Medulla oblongata (tissue), 1 donor: ENCODE measurements around the gene RBM23.
"Not testable (repeated sequence)": the region's sequence is repeated elsewhere in the genome, so short reads cannot be mapped to it uniquely, and the experiment has no call there.

Experiments
- DNase-seq: peaks from one replicate; pipeline ENCODE4 v3.0.0-alpha.2; 2015; ENCODE audit errors: extremely low spot score

RBM23 gene

DNA sequence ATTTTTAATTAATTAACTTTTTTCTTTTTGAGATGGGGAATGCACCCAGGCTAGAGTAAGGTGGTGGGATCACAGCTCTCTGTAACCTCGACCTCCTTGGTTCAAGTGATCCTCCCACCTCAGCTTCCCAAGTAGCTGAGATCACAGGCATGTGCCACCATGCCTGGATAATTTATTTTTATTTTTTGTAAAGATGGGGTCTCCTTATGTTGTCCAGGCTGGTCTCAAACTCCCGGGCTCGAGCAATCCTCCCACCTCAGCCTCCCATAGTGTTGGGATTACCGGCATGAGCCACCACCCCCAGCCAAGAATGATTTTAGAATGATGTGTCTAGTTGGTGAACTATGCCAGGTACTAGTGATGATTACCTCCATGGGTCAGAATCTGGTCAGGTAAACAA, 54.0 kb downstream of the RBM23 start:
- no peak for DNase-seq

DNA sequence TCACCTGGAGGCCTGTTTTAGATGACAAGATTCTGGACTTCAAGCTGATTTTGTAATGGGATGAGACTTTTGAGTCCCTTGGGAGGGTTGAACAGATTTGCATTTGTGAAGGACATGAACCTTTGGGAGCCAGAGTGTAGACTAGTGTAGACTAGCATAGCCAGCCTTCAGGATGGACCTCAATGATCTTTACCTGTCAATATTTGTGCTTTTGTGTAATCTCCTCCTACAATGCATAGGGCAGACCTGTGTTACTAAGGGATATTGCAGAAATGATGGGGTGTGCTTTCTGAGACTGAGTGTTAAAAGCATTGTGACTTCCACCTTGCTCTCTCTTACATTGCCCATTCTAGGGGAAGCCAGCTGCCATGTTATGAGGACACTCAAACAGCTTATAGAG, 57.3 kb downstream of the RBM23 start:
- no peak for DNase-seq

DNA sequence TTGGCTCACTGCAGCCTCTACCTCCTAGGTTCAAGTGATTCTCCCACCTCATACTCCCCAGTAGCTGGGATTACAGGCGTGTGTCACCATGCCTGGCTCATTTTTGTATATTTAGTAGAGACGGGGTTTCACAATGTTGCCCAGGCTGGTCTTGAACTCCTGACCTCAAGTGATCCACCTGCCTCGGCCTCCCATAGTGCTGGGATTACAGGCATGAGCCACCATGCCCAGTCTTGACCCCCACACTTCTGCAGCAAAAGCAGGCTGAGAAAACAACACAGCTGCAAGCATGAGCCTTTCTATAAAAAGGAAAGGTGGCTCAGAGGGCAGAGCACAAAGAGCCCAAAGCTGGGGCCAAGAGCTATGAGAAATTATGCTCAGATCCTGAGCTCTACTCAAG, 58.6 kb downstream of the RBM23 start:
- DNase-seq: not testable (repeated sequence)

DNA sequence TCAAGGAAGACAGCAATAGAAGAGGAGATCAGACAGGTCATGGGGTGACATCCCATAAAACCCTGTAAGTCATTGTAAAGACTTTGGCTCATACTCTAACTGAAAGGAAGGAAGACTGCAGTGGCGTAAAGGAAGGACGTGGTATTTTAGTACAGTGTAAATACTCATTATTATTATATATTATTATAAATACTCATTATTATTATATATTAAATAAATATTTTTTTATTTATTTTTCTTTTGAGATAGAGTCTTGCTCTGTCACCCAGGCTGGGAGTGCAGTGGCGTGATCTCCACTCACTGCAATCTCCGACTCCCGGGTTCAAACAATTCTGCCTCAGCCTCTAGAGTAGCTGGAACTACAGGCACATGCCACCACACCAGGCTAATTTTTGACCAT, 62.5 kb downstream of the RBM23 start:
- DNase-seq: no peak

DNA sequence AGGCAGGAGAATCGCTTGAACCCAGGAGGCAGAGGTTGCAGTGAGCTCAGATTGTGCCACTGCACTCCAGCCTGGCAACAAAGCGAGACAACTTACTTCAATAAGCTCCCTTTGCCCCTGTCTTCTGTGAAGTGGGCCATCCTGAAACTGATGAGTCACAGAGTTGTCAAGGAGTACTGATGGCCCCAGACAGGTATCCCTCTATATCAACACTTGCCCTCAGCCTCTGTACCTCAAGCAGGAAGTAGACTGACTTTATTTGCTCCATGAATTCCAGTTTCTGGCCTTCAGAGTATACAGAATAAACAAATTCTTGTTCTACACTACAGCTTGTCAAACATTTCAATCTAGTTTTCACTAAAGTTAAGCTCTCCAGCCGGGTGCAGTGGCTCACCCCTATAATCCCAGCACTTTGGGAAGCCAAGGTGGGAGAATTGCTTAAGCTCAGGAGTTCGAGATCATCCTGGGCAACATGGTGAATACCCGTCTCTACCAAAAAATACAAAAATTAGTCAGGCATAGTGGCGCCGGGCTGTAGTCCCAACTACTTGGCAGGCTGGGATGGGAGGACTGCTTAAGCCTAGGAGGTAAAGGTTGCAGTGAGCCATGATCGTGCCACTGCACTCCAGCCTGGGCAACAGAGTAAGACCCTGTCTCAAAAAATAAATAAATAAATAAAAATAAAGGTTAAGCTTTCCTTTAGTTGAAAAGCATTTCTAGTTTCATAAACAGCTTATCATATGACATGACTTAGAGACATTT, 63.8 kb downstream of the RBM23 start:
- DNase-seq: no peak

DNA sequence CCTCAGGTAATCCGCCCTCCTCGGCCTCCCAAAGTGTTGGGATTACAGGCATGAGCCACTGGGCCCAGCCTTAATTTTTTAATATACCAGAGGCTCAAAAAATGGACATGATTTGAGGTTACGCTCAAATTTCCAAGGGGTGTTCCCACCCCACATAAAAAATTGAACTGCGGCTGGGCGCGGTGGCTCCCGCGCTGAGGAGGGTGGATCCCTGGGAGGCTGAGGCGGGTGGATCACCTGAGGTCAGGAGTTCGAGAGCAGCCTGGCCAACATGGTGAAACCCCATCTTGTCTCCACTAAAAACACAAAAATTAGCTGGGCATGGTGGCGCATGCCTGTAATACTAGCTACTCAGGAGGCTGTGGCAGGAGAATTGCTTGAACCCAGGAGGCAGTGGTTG, 64.7 kb downstream of the RBM23 start:
- DNase-seq: not testable (repeated sequence)

DNA sequence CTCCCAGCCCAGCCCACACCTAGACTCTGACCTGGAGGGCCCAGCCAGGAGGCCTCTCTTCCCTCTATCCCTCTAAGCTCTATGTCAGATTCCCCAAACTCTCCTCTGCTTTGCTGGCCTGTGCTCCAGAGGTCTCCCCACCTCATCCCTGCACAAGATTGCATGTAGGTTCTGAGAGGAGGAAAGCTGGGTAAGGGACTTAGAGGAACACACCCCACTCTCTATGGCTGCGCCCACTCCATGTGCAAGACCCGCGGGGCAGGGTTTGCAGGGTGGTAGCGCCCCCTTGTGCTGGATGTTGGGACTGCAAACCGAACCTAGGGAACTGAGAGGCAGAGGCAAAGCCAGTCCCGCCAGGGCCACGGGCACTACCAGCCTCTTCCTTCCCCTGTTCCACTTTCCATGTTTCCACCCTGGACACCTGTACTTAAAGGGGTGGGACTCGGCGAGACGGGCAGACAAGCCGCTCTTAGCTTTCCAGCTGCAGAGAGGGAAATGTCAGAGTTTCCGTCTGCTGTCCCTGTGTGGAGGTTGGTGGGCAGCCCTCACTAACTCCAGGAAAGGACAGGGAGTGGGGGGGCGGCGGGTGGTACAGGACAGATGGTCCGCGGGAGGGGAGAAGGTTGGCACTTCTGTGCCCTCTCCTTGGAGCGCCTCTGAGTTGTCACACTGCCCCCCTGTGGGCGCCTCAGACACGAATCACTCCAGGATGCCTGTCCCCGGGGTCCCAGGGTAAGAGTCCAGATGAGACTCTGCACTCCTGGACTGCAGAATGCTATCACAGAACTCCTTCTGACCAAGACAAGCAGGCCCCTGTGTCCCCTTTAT, 65.8 kb downstream of the RBM23 start:
- peak; percentile 90 for DNase-seq

DNA sequence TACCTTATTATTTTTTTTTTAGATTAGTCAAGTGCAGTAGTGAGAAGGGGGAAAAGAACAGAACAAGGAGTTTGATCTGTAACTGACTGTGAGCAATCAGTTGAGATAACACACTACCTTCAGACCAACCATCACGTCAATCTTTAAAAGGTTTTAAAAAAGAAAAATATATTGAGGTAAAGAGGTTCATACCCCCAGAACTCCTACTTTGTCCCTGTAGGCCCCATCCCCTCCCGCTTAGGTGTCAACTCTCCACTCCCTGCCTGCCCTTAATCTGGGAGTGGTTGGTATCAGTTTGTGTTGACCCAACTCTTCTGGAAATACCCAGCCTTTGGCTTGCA, 66.4 kb downstream of the RBM23 start:
- DNase-seq: no peak

DNA sequence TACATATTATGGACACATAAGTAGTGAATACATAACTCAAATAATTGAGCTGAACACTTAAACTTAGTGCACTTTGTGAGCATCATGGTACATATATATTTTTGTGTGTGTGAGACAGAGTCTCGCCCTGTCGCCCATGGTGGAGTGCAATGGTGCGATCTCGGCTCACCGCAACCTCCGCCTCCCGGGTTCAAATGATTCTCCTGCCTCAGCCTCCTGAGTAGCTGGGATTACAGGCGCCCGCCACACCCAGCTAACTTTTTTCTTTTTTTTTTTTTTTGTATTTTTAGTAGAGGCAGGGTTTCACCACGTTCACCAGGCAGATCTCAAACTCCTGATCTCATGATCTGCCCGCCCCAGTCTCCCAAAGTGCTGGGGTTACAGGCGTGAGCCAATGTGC, 66.8 kb downstream of the RBM23 start:
- DNase-seq: not testable (repeated sequence)

DNA sequence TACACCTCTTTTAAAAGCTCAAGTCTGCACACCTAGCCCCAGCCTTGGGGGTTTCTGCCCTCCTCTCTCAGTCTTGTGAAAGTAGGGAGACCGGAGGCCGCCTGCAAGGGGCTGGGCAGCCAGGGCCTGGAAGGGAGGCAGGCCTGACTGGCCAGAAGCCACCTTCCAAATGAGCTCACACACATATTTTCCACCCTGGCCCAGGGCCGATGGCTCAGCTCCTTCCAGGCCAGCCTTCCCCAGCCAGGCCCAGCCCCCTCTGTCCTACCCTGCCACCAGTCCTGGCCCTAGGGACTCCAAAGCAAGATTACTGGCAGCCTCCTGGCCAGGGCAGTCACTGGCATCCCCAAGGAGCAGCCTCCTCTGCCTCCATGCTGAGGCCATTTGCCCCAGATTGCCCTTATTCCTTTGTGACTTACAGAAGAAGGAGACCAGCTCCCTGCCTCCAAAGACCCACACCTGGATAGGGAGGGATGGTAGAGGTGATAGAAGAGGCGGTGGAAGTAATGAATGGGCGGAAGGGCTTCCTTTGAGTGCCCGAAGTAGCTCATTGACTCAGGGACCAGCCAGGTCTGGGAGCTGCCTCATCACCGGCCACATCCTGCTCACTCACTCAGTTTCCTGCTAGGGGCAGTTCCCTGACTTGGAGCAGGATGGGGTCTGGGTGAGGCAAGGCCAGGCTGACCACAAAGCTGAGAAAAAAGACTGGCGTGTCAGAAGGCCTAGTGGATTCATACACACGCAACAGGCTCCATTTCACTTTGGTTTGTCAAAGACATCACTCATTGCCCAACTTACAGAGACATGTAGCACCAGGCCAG, 67.8 kb downstream of the RBM23 start:
- DNase-seq: peak; percentile 86

DNA sequence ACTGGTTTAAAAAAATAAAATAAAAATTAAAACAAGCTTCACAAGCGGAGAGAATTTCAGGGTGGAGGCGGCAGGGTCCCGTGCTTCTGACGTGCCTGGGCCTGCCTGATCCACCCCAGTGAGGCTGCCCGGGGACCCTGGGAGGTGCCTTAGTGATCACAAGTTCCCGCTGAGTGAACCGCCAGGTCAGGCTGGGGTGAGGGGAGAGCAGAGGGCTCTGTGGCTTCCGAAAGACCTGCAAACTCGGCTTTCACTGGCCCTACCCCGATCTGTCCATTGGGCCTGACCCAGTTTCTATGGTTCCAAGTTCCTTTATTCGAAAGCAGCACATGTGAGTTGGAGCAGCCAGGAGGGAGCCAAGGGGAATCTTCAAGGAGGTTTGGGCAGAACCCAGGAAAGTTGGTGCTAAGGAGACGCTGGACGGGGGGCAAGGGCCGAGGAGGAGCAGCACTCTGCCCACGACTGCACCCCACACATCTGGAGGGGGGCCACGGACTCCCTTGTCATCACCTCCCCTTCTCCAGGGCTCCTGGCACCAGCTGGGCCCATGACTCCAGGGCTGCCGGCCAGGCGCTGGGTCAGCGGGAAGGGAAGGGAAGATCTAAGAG, 69.6 kb downstream of the RBM23 start:
- DNase-seq: peak; percentile 75

DNA sequence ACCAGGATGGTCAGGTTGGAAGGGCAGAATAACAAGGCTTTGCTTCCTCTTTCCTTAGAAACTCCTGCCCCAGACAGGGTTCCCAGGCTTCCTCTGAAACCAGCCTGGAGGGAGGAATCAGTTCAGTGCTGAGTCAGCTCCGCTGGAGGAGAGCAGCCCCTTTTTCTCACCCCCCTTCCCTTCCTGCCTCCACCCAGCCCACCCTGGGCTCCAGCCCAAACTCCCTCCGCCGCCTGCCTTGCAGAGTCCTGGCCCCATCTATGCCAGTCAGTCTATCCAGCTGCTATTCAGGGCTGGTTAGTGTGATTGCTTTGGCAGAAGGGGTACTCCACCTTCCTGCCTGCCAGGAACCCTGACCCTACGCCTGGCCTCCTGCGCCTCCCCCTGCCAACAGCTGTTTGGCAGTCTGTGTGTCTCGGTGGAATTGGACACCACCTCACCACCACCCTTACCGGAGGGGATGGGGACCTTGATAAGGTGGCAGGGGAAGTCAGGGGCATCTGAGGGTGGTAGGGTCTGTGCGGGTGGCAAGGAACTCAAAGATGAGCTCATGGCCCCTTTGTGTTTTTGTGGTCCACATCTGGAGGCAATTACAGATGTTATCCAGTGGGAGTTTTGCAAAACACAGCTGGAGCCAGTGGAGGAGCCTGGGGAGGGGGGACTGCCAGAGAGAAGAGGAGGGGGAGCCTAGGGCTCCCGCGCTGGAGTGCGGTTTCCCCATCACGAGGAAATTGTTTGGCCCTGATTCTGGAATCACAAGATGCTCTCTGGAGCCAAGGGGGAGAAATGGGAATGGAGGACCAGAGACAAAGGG, 70.4 kb downstream of the RBM23 start:
- DNase-seq: peak; percentile 58

DNA sequence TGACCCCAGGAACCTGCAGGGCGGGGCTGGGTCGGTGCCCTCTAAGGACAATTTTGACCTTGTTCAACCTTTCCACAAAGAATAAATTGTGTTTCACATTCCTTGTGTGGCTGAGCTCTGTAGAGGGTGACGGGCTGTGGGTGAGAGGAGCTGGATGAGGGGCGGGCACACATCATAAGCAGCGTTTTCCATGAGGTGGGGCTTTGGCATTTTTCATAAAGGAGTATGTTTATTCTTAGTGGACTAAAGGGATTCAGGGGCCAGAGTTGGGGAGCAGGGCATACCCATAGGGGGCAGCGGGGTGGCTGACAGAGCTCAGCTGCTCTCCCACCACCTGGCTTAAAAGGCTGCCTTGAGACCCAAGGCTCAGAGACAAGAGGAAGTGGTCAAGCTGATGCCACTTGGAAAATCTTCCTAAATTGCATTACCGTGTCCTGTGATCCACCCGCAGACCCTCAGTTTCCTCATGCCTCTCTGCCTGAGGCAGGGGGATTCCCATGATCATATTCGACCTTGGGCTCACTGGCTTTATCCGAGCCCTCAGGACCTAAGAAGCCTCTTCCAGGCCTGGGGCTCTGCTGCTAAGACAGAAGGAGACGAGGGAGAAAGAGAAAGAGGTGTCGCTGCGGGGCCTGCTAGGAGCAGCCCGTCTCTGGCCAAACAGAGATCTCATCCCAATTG, 71.1 kb downstream of the RBM23 start:
- peak; percentile 21 for DNase-seq

DNA sequence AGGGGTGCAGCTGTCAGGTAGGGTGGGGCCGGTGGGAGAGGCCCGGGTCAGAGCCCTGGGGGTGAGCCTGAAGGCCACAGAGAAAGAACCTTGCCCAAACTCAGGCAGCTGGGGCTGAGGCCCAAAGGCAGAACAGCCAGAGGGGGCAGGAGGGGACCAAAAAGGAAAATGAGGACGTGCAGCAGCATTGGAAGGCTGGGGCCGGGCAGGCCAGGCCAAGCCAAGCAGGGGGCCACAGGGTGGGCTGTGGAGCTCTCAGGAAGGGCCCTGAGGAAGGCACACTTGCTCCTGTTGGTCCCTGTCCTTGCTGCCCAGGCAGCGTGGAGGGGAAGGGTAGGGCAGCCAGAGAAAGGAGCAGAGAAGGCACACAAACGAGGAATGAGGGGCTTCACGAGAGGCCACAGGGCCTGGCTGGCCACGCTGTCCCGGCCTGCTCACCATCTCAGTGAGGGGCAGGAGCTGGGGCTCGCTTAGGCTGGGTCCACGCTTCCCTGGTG, 72.1 kb downstream of the RBM23 start:
- no peak for DNase-seq

DNA sequence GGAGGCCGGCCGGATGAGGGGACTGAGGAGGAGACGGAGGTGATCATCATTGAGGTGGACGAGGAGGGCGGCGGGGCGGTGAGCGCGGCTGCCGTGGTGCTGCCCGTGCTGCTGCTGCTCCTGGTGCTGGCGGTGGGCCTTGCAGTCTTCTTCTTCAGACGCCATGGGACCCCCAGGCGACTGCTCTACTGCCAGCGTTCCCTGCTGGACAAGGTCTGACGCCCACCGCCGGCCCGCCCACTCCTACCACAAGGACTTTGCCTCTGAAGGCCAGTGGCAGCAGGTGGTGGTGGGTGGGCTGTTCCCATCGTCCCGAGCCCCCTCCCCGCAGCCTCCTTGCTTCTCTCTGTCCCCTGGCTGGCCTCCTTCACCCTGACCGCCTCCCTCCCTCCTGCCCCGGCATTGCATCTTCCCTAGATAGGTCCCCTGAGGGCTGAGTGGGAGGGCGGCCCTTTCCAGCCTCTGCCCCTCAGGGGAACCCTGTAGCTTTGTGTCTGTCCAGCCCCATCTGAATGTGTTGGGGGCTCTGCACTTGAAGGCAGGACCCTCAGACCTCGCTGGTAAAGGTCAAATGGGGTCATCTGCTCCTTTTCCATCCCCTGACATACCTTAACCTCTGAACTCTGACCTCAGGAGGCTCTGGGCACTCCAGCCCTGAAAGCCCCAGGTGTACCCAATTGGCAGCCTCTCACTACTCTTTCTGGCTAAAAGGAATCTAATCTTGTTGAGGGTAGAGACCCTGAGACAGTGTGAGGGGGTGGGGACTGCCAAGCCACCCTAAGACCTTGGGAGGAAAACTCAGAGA, 72.9 kb downstream of the RBM23 start:
- no peak for DNase-seq

DNA sequence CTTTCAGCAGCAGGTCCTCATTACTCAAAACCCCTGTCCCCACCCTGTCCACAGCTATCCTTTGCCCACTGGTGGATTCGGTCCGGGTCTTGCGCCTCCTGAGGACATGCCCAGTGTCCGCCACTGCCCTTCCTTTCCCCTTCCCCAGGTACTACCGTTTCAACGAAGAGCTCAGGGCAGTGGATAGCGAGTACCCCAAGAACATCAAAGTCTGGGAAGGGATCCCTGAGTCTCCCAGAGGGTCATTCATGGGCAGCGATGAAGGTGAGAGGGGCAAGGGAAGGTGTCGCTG, 73.9 kb downstream of the RBM23 start:
- no peak for DNase-seq

DNA sequence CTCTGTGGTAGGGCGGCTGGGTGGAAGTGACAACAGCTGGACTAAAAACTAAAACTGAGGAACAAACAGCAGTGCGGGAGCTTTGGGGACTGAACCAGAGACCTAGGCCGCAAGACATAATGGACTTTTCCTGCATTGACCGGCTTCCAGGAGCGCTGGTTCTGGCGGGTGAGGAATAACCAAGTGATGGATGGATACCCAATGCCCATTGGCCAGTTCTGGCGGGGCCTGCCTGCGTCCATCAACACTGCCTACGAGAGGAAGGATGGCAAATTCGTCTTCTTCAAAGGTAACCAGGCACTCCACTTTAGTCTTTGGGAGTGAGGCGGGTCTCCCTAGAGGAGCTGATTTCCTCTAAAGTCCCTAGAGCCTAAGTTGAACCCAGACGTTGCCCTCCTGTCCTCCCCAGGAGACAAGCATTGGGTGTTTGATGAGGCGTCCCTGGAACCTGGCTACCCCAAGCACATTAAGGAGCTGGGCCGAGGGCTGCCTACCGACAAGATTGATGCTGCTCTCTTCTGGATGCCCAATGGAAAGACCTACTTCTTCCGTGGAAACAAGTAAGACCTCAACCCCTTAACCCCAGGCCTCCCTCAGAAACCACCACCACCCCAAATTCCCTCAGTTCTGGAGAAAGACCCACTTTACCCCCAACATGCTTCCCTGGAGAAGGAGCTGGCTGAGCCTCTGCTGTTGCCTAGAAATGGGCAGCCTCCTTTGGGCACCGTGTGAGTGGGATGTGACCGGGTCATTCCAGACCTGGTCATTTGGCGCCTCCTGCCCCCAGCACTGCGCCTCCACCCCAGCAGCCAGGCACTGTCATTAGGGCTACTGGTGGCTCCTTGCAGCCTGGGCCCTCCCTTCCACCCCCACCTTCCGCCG, 74.5 kb downstream of the RBM23 start:
- DNase-seq: no peak
